K562 (cell line): ENCODE data around the gene DNAH8. TPM values are rescaled to one million over a fixed set of nuclear protein-coding genes. Genes with fewer than 3 reads are reported as not detected.
A peak's percentile ranks its signal among the peaks of the same experiment; 100 is the strongest.

ENCODE experiments used
- ATAC-seq: fragments of 200-7000 bp; cut with Tn5 transposase; 3 replicates; pipeline ENCODE4 v1.9.1; 2020; ENCODE audit warnings: moderate library complexity
- BruUV-seq: library from RNA; stranded (reverse); fragments of 400-500 nt; replicated peaks from 2 replicates; lab custom pipeline; 2021; lab: Mats Ljungman, UMichigan
- CTCF ChIA-PET: fragments of 300-600 bp; formaldehyde crosslinking; extraction: SDS; loops from one replicate; lab custom pipeline; 2021; ENCODE audit warnings: low intra/inter-chr PET ratio; lab: Yijun Ruan, JAX
- POLR2A ChIA-PET: fragments of 300-600, 350-650 bp; sonication (Branson Sonifier 250); formaldehyde crosslinking; extraction: SDS; loops from one replicate; lab custom pipeline; 2021; ENCODE audit warnings: antibody characterized with exemption, inconsistent platforms; lab: Yijun Ruan, JAX
- DNase-seq, 4 experiments: peaks; one replicate each; pipeline versions ENCODE4 v3.0.0 to v3.0.0-alpha.2; 2011 to 2018; ENCODE audit warnings: low spot score in 3 of 4, mixed read lengths in 3 of 4; ENCODE audit errors: extremely low read depth in 1 of 4
- FAIRE-seq: peaks from 2 replicates; lab custom pipeline; 2011; peaks lifted over from hg19 to GRCh38; lab: Jason Lieb, UNC
- H2AFZ ChIP-seq: 2 replicates; pipeline ENCODE4 v1.6.0; 2011; ENCODE audit warnings: low read depth, low read length, control low read depth, inconsistent platforms
- H3K27ac ChIP-seq: fragments of 200-600 bp; 3 replicates; pipeline ENCODE4 v1.8.0; 2011; ENCODE audit warnings: low read depth, mild to moderate bottlenecking, control low read depth, inconsistent platforms, low read length, moderate library complexity, mixed read lengths; ENCODE audit errors: extremely low read depth
- H3K27me3 ChIP-seq, 2 experiments: fragments of 300-600 bp in 1 of 2; 2 replicates in 1 of 2; 3 replicates in 1 of 2; pipeline versions ENCODE4 v1.6.0 to v1.8.0; 2011; ENCODE audit warnings: inconsistent platforms in 2 of 2, low read length in 2 of 2, mild to moderate bottlenecking in 1 of 2, mixed read lengths in 1 of 2, moderate library complexity in 1 of 2; ENCODE audit not compliant: control insufficient read depth in 2 of 2, insufficient read depth in 2 of 2
- H3K36me3 ChIP-seq: fragments of 300-600 bp; 3 replicates; pipeline ENCODE4 v1.8.0; 2011; ENCODE audit warnings: mild to moderate bottlenecking, low read length, inconsistent platforms; ENCODE audit not compliant: control insufficient read depth, insufficient read depth
- H3K4me1 ChIP-seq, 2 experiments: fragments of 200-600 bp in 1 of 2; replicated peaks in 1 of 2; 2 replicates in 1 of 2; 3 replicates in 1 of 2; pipeline versions ENCODE4 v1.5.1 to v1.8.0; 2011; ENCODE audit warnings: inconsistent platforms in 2 of 2, low read length in 2 of 2, mild to moderate bottlenecking in 1 of 2, mixed read lengths in 1 of 2, moderate library complexity in 1 of 2; ENCODE audit not compliant: control insufficient read depth in 2 of 2, insufficient read depth in 2 of 2
- H3K4me2 ChIP-seq: 2 replicates; pipeline ENCODE4 v1.6.1; 2011; ENCODE audit warnings: low read length, control low read depth, inconsistent platforms, mixed read lengths; ENCODE audit not compliant: insufficient read depth
- H3K4me3 ChIP-seq: fragments of 200-600 bp; sonication (generic), shearing (Covaris generic); 2 replicates; pipeline ENCODE4 v1.5.1; 2016; ENCODE audit warnings: control low read depth, inconsistent platforms
- H3K79me2 ChIP-seq: fragments of 200-600 bp; 3 replicates; pipeline ENCODE4 v1.8.0; 2011; ENCODE audit warnings: low read length, inconsistent platforms; ENCODE audit not compliant: control insufficient read depth, insufficient read depth
- H3K9ac ChIP-seq, 2 experiments: 2 replicates each; pipeline versions ENCODE4 v1.6.0 to v1.6.1; 2011; ENCODE audit warnings: low read depth in 2 of 2, low read length in 2 of 2, control low read depth in 1 of 2, inconsistent platforms in 1 of 2, mild to moderate bottlenecking in 1 of 2, mixed read lengths in 1 of 2; ENCODE audit not compliant: insufficient read depth in 1 of 2
- H3K9me1 ChIP-seq: one replicate; pipeline ENCODE4 v1.6.0; 2011; ENCODE audit warnings: inconsistent platforms, mild to moderate bottlenecking, low read length, moderate library complexity; ENCODE audit not compliant: control insufficient read depth, insufficient read depth
- H3K9me3 ChIP-seq: replicated peaks from 2 replicates; pipeline ENCODE4 v1.5.1; 2011; ENCODE audit warnings: low read depth, low read length, inconsistent platforms; ENCODE audit not compliant: control insufficient read depth, insufficient read depth
- H4K20me1 ChIP-seq: replicated peaks from 2 replicates; pipeline ENCODE4 v1.6.1; 2011; ENCODE audit warnings: low read length, inconsistent platforms, mixed read lengths; ENCODE audit not compliant: control insufficient read depth, insufficient read depth
- BCOR ChIP-seq: fragments of 450-650 bp; IDR thresholded peaks from 2 replicates; pipeline ENCODE4 v1.6.1; 2016
- CTCF ChIP-seq, 3 experiments: IDR thresholded peaks in 2 of 3; conservative IDR thresholded peaks in 1 of 3; 2 replicates each; pipeline ENCODE4 v1.5.1; 2011 to 2012; ENCODE audit warnings: low read length in 3 of 3, mild to moderate bottlenecking in 3 of 3, control low read depth in 2 of 3, improper control_type of control experiment in 1 of 3, inconsistent platforms in 1 of 3, low read depth in 1 of 3, mixed read lengths in 1 of 3, moderate library complexity in 1 of 3; ENCODE audit not compliant: insufficient read depth in 2 of 3
- MTA2 ChIP-seq: fragments of 450-650 bp; IDR thresholded peaks from 2 replicates; pipeline ENCODE4 v1.6.1; 2016; ENCODE audit warnings: low read depth
- NCOA6 ChIP-seq: fragments of 450-650 bp; IDR thresholded peaks from 2 replicates; pipeline ENCODE4 v1.6.1; 2017; ENCODE audit warnings: mild to moderate bottlenecking
- NR3C1 ChIP-seq: sonication (generic); formaldehyde crosslinking; IDR thresholded peaks from 2 replicates; pipeline ENCODE4 v1.8.1; 2022; ENCODE audit warnings: missing genetic modification reagents
- RBM25 ChIP-seq: fragments of 200-400 bp; formaldehyde crosslinking; IDR thresholded peaks from 2 replicates; pipeline ENCODE4 v1.6.1; 2018; ENCODE audit warnings: low read length, low read depth, moderate library complexity; ENCODE audit not compliant: severe bottlenecking
- SMARCA4 ChIP-seq: fragments of 450-650 bp; IDR thresholded peaks from 2 replicates; pipeline ENCODE4 v1.6.1; 2016
- ZNF253 ChIP-seq: fragments of 250-450 bp; sonication (Bioruptor Pico); conservative IDR thresholded peaks from 2 replicates; pipeline ENCODE4 v1.6.1; 2021; ENCODE audit warnings: mild to moderate bottlenecking
- WGBS: fragments of 100-300 bp; shearing (Covaris generic); methylation state at CpG from one replicate; pipeline ENCODE4 v1.1.6; 2016; ENCODE audit warnings: low coverage, mixed read lengths; ENCODE audit not compliant: insufficient coverage; ENCODE audit errors: missing lambda C conversion rate; 5-methylcytosine and 5-hydroxymethylcytosine counted together
- in situ Hi-C: fragments of 300-500 bp; cut with MboI; formaldehyde crosslinking; loops from 4 replicates; pipeline ENCODE4 v1.15.0; 2018; ENCODE audit warnings: inconsistent platforms, mixed read lengths
- intact Hi-C: fragments of 100-400 bp; cut with micrococcal nuclease; formaldehyde crosslinking; loops from 2 replicates; pipeline ENCODE4 v1.14.2; 2022
- polyA plus RNA-seq, 8 experiments: library from polyadenylated mRNA; depleted of rRNA in 4 of 8; stranded (reverse) in 5 of 8; unstranded in 3 of 8; fragments of >200 nt; fragmentation: Nextera tagmentation in 2 of 8; fragmentation: Illumina TruSeq in 1 of 8; extraction: Ambion mirVana in 2 of 8; extraction: Trizol in 1 of 8; gene quantifications; 2 replicates each; pipeline versions ENCODE4 v1.2.1 to v1.2.3, GENCODE V29; 2011 to 2014; ENCODE audit warnings: inconsistent platforms in 1 of 8, missing spikeins in 1 of 8
- total RNA-seq, 7 experiments: library from RNA; depleted of rRNA in 6 of 7; stranded (reverse); fragments of >200 nt in 6 of 7; fragmentation: Illumina TruSeq in 2 of 7; extraction: Trizol in 2 of 7; gene quantifications; 2 replicates each; pipeline versions ENCODE4 v1.2.1 to v1.2.3, GENCODE V29; 2011 to 2021; ENCODE audit warnings: low replicate concordance in 1 of 7
- TF ChIP-seq, protein P1 (sequence below): fragments of 200-800 bp; sonication (Bioruptor generic); IDR thresholded peaks from 2 replicates; pipeline ENCODE4 v1.6.1; 2016; ENCODE audit warnings: missing genetic modification characterization, missing compliant biosample characterization

Gene DNAH8
- total and polyA plus RNA-seq, 9 of the 15 experiments (the other 6 are each of a cell fraction or from before 2014, with no cell fraction given): 1.2 to 4.2 (median 2.9) TPM

GRCh38 chr6:38802497-38802896, 87.4 kb downstream of the DNAH8 start (continued):
- TF ChIP-seq NR3C1 (no peak), BCOR (peak; percentile 17; the same call in 1 of the 2 replicates), RBM25 (peak; percentile 45)
- TF ChIP-seq, protein P1, sequence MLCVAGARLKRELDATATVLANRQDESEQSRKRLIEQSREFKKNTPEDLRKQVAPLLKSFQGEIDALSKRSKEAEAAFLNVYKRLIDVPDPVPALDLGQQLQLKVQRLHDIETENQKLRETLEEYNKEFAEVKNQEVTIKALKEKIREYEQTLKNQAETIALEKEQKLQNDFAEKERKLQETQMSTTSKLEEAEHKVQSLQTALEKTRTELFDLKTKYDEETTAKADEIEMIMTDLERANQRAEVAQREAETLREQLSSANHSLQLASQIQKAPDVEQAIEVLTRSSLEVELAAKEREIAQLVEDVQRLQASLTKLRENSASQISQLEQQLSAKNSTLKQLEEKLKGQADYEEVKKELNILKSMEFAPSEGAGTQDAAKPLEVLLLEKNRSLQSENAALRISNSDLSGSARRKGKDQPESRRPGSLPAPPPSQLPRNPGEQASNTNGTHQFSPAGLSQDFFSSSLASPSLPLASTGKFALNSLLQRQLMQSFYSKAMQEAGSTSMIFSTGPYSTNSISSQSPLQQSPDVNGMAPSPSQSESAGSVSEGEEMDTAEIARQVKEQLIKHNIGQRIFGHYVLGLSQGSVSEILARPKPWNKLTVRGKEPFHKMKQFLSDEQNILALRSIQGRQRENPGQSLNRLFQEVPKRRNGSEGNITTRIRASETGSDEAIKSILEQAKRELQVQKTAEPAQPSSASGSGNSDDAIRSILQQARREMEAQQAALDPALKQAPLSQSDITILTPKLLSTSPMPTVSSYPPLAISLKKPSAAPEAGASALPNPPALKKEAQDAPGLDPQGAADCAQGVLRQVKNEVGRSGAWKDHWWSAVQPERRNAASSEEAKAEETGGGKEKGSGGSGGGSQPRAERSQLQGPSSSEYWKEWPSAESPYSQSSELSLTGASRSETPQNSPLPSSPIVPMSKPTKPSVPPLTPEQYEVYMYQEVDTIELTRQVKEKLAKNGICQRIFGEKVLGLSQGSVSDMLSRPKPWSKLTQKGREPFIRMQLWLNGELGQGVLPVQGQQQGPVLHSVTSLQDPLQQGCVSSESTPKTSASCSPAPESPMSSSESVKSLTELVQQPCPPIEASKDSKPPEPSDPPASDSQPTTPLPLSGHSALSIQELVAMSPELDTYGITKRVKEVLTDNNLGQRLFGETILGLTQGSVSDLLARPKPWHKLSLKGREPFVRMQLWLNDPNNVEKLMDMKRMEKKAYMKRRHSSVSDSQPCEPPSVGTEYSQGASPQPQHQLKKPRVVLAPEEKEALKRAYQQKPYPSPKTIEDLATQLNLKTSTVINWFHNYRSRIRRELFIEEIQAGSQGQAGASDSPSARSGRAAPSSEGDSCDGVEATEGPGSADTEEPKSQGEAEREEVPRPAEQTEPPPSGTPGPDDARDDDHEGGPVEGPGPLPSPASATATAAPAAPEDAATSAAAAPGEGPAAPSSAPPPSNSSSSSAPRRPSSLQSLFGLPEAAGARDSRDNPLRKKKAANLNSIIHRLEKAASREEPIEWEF (CRISPR knock-in tag): no peak

DNA sequence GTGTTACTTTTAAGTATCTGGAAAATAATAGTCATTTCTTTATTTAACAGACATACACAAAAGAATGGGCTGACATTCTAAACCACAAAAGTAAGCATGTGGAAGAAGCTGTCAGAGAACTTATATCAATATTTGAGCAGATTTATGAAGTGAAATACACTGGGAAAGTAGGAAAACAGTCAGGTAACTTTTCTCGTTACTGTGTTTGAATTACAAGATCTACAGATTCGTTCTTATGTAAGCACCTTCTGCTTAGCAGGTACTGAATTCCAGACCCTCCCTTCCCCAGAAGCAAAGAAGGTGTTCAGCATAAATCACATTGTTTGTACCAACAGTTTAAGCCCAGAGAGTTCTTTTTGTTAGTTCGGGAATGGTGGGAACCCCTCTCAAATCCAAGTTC, 88.0 kb downstream of the DNAH8 start:
- no peak overlapping the region for H3K4me3 ChIP-seq
- H3K79me2 ChIP-seq: no peaks in the 10 kb centered on the region
- intact Hi-C loops: no loop called here
- H3K4me2 ChIP-seq: no peak overlapping the region
- TF ChIP-seq SMARCA4: no peak
- no peak for TF ChIP-seq CTCF (IDR thresholded peaks at IDR 0.05 in 2 of 3, conservative IDR thresholded peaks at IDR 0.05 in 1 of 3; ENCODE audit: insufficient read depth in 2 of 3, low read depth in 1 of 3, low read length in 3 of 3)
- no peak for TF ChIP-seq ZNF253 (CRISPR knock-in tag)
- TF ChIP-seq MTA2: no peak
- no peak for TF ChIP-seq NCOA6
- no peaks in the 10 kb centered on the region for H3K9me1 ChIP-seq
- no peaks in the 10 kb centered on the region; the same call in 2 of the 3 replicates for H3K36me3 ChIP-seq
- 33% methylated on average over 3 of the region's 3 CpGs for WGBS
- DNase-seq: no peak
- BruUV-seq: no TSS peak
- no peaks in the 10 kb centered on the region for H3K27me3 ChIP-seq
- no peaks in the 10 kb centered on the region for H3K9me3 ChIP-seq
- H4K20me1 ChIP-seq: no peaks in the 10 kb centered on the region
- no peak overlapping the region for H3K9ac ChIP-seq
- ChIA-PET CTCF (no interaction called here), POLR2A (interaction anchor here (1.2 kb wide), 1 partner anchor 8 kb away, joined by 3 read pairs; no protein-coding TSS in a partner anchor)
- in situ Hi-C loops: no loop called here
- H3K4me1 ChIP-seq: no peaks in the 10 kb centered on the region
- no peak overlapping the region for H3K27ac ChIP-seq
- no peak for FAIRE-seq
- ATAC-seq: no peak
- H2AFZ ChIP-seq: no peak overlapping the region
